WTC11 (cell line): ENCODE measurements around the gene MOCS1. TPM values are rescaled to one million over a fixed set of nuclear protein-coding genes. Genes with fewer than 3 reads are reported as not detected.
A peak's percentile ranks its signal among the peaks of the same experiment; 100 is the strongest.

Source experiments
- ATAC-seq: fragments of 200-7000 bp; cut with Tn5 transposase; 2 replicates; pipeline ENCODE4 v1.10.0; 2021; ENCODE audit warnings: mild to moderate bottlenecking, moderate library complexity
- CTCF ChIA-PET: fragments of 300-600 bp; sonication (Branson Sonifier 250); formaldehyde crosslinking; loops from one replicate; lab custom pipeline; 2021; ENCODE audit warnings: antibody characterized with exemption; lab: Charles Lee
- POLR2A ChIA-PET: fragments of 350-600 bp; sonication (Branson Sonifier 250); formaldehyde crosslinking; loops from one replicate; lab custom pipeline; 2021; ENCODE audit warnings: antibody characterized with exemption; lab: Charles Lee
- DNase-seq: peaks from one replicate; pipeline ENCODE4 v3.0.0; 2021; ENCODE audit warnings: low spot score
- H3K27ac Mint-ChIP-seq: 2 replicates; pipeline ENCODE4 v1.8.0; 2021; ENCODE audit warnings: mixed read lengths
- H3K27me3 Mint-ChIP-seq: 2 replicates; pipeline ENCODE4 v1.8.0; 2021; ENCODE audit warnings: low read depth, mild to moderate bottlenecking, moderate library complexity, mixed read lengths
- H3K36me3 Mint-ChIP-seq: 2 replicates; pipeline ENCODE4 v1.8.0; 2021; ENCODE audit warnings: mixed read lengths
- H3K4me1 Mint-ChIP-seq: 2 replicates; pipeline ENCODE4 v1.8.0; 2022; ENCODE audit warnings: mixed read lengths
- H3K4me3 Mint-ChIP-seq: 2 replicates; pipeline ENCODE4 v1.8.0; 2021; ENCODE audit warnings: mild to moderate bottlenecking, moderate library complexity, mixed read lengths
- H3K9me3 Mint-ChIP-seq: 2 replicates; pipeline ENCODE4 v1.8.0; 2021; ENCODE audit warnings: mixed read lengths
- AFF4 ChIP-seq: sonication (generic); formaldehyde crosslinking; IDR thresholded peaks from 2 replicates; pipeline ENCODE4 v1.8.1; 2023; ENCODE audit warnings: mild to moderate bottlenecking, missing genetic modification reagents, borderline replicate concordance
- ATF1 ChIP-seq: sonication (generic); formaldehyde crosslinking; IDR thresholded peaks from 2 replicates; pipeline ENCODE4 v1.8.1; 2023; ENCODE audit warnings: mild to moderate bottlenecking, moderate library complexity, missing genetic modification reagents
- ATF6 ChIP-seq: sonication (generic); formaldehyde crosslinking; IDR thresholded peaks from 2 replicates; pipeline ENCODE4 v1.8.1; 2023; ENCODE audit warnings: mild to moderate bottlenecking, missing genetic modification reagents
- CREB1 ChIP-seq: sonication (generic); formaldehyde crosslinking; IDR thresholded peaks from 2 replicates; pipeline ENCODE4 v1.8.0; 2023; ENCODE audit warnings: mild to moderate bottlenecking, missing genetic modification reagents
- ELF4 ChIP-seq: sonication (generic); formaldehyde crosslinking; IDR thresholded peaks from 2 replicates; pipeline ENCODE4 v1.8.1; 2022; ENCODE audit warnings: low read depth, mild to moderate bottlenecking, moderate library complexity, missing genetic modification reagents
- EMX1 ChIP-seq: fragments of 250-450 bp; sonication (Bioruptor Pico); IDR thresholded peaks from 2 replicates; pipeline ENCODE4 v1.8.0; 2021; ENCODE audit warnings: mild to moderate bottlenecking
- FOXJ3 ChIP-seq: sonication (generic); formaldehyde crosslinking; IDR thresholded peaks from 2 replicates; pipeline ENCODE4 v1.9.0; 2021; ENCODE audit warnings: missing genetic modification reagents, mild to moderate bottlenecking, borderline replicate concordance
- GABPB1 ChIP-seq: sonication (generic); formaldehyde crosslinking; IDR thresholded peaks from 2 replicates; pipeline ENCODE4 v1.8.1; 2023; ENCODE audit warnings: mild to moderate bottlenecking, missing genetic modification reagents
- GTF2I ChIP-seq: fragments of 250-450 bp; sonication (Bioruptor Pico); conservative IDR thresholded peaks from 2 replicates; pipeline ENCODE4 v1.4.0; 2021; ENCODE audit warnings: mild to moderate bottlenecking
- IRF1 ChIP-seq: sonication (generic); formaldehyde crosslinking; IDR thresholded peaks from 2 replicates; pipeline ENCODE4 v1.8.0; 2023; ENCODE audit warnings: missing genetic modification reagents
- JAZF1 ChIP-seq: fragments of 250-450 bp; sonication (Bioruptor Pico); IDR thresholded peaks from 2 replicates; pipeline ENCODE4 v1.9.0; 2021; ENCODE audit warnings: moderate library complexity, mild to moderate bottlenecking, inconsistent platforms
- JUN ChIP-seq: sonication (generic); formaldehyde crosslinking; IDR thresholded peaks from 2 replicates; pipeline ENCODE4 v1.8.0; 2023; ENCODE audit warnings: mild to moderate bottlenecking, missing genetic modification reagents
- MLX ChIP-seq: sonication (generic); formaldehyde crosslinking; IDR thresholded peaks from 2 replicates; pipeline ENCODE4 v1.8.1; 2023; ENCODE audit warnings: mild to moderate bottlenecking, missing genetic modification reagents, moderate library complexity
- NR1H2 ChIP-seq: sonication (generic); formaldehyde crosslinking; IDR thresholded peaks from 2 replicates; pipeline ENCODE4 v1.9.0; 2021; ENCODE audit warnings: mild to moderate bottlenecking, moderate library complexity, missing genetic modification reagents
- NR2C2 ChIP-seq: sonication (generic); formaldehyde crosslinking; IDR thresholded peaks from 2 replicates; pipeline ENCODE4 v1.8.0; 2022; ENCODE audit warnings: mild to moderate bottlenecking, missing genetic modification reagents
- SOX15 ChIP-seq: fragments of 250-450 bp; sonication (Bioruptor Pico); IDR thresholded peaks from 2 replicates; pipeline ENCODE4 v1.9.0; 2021; ENCODE audit warnings: mild to moderate bottlenecking
- TEAD1 ChIP-seq: sonication (generic); formaldehyde crosslinking; IDR thresholded peaks from 2 replicates; pipeline ENCODE4 v1.8.0; 2022; ENCODE audit warnings: mild to moderate bottlenecking, missing genetic modification reagents
- USF1 ChIP-seq: sonication (generic); formaldehyde crosslinking; IDR thresholded peaks from 2 replicates; pipeline ENCODE4 v1.8.0; 2022; ENCODE audit warnings: mild to moderate bottlenecking, missing genetic modification reagents
- USF2 ChIP-seq: sonication (generic); formaldehyde crosslinking; IDR thresholded peaks from 2 replicates; pipeline ENCODE4 v1.8.1; 2023; ENCODE audit warnings: mild to moderate bottlenecking, missing genetic modification reagents, moderate library complexity
- ZNF281 ChIP-seq: sonication (generic); formaldehyde crosslinking; IDR thresholded peaks from 2 replicates; pipeline ENCODE4 v1.8.0; 2023; ENCODE audit warnings: mild to moderate bottlenecking, missing genetic modification reagents
- ZNF512 ChIP-seq: sonication (generic); formaldehyde crosslinking; IDR thresholded peaks from 2 replicates; pipeline ENCODE4 v1.8.1; 2022; ENCODE audit warnings: missing genetic modification reagents, borderline replicate concordance
- ZNF671 ChIP-seq: fragments of 250-450 bp; sonication (Bioruptor Pico); IDR thresholded peaks from 2 replicates; pipeline ENCODE4 v1.8.0; 2021; ENCODE audit warnings: mild to moderate bottlenecking
- total RNA-seq: library from RNA; stranded (reverse); gene quantifications from 3 replicates; pipeline ENCODE4 v1.2.3, GENCODE V29; 2021

Gene MOCS1
- total RNA-seq, 1 experiment from 2014 or later: 18.5 TPM

GRCh38 chr6:39941138-39941537 lies 6.9 kb upstream of the MOCS1 start (continued):
- no peak for TF ChIP-seq ZNF512 (CRISPR knock-in tag)
- TF ChIP-seq, all 79 proteins: peak for 0

GRCh38 chr6:39938773-39939654 lies 4.8 kb upstream of the MOCS1 start:
- peaks cover 15% of the 10 kb centered on the region for H3K27me3 Mint-ChIP-seq
- ChIA-PET CTCF (interaction anchor here (1.0 kb wide), 1 partner anchor 577 kb away, joined by 7 read pairs; no protein-coding TSS in a partner anchor), POLR2A (no interaction called here)
- TF ChIP-seq AFF4 (CRISPR knock-in tag) (no peak), SOX15 (CRISPR knock-in tag) (no peak), ZNF281 (CRISPR knock-in tag) (no peak), GABPB1 (CRISPR knock-in tag) (no peak), JAZF1 (CRISPR knock-in tag) (no peak), NR2C2 (no peak), ELF4 (CRISPR knock-in tag) (no peak), IRF1 (CRISPR knock-in tag) (no peak), ZNF671 (CRISPR knock-in tag) (no peak), ATF1 (CRISPR knock-in tag) (no peak), JUN (no peak), USF1 (CRISPR knock-in tag) (peak; percentile 54; the same call in 1 of the 2 replicates), TEAD1 (CRISPR knock-in tag) (no peak), GTF2I (no peak), ATF6 (no peak), EMX1 (CRISPR knock-in tag) (no peak), USF2 (peak; percentile 68; the same call in 1 of the 2 replicates), FOXJ3 (CRISPR knock-in tag) (no peak), MLX (no peak), NR1H2 (CRISPR knock-in tag) (no peak), CREB1 (CRISPR knock-in tag) (no peak)

More at GRCh38 chr6:39938773-39939654, 4.8 kb upstream of the MOCS1 start:
- no peak; the same call in 1 of the 2 replicates for ATAC-seq
- no peaks in the 10 kb centered on the region for H3K36me3 Mint-ChIP-seq
- no peak overlapping the region for H3K4me3 Mint-ChIP-seq
- peaks cover 19% of the 10 kb centered on the region for H3K4me1 Mint-ChIP-seq
- no peak for DNase-seq
- peak overlapping the region; percentile 10 for H3K27ac Mint-ChIP-seq
- no peaks in the 10 kb centered on the region for H3K9me3 Mint-ChIP-seq
